Nephron progenitor cell (in vitro differentiated cells): ENCODE measurements around the gene TRMT44.

Experiments
- DNase-seq: peaks from one replicate; pipeline ENCODE4 v3.0.0; 2021
- H3K27ac Mint-ChIP-seq: 2 replicates; pipeline ENCODE4 v1.8.0; 2021; ENCODE audit warnings: mild to moderate bottlenecking, moderate library complexity, mixed read lengths
- H3K27me3 Mint-ChIP-seq: 2 replicates; pipeline ENCODE4 v1.8.0; 2021; ENCODE audit warnings: mild to moderate bottlenecking, low read depth, mixed read lengths; ENCODE audit not compliant: poor library complexity
- H3K36me3 Mint-ChIP-seq: 2 replicates; pipeline ENCODE4 v1.8.0; 2021; ENCODE audit warnings: low read depth, mixed read lengths
- H3K4me1 Mint-ChIP-seq: 2 replicates; pipeline ENCODE4 v1.8.0; 2021; ENCODE audit warnings: mixed read lengths
- H3K4me3 Mint-ChIP-seq: 2 replicates; pipeline ENCODE4 v1.8.0; 2021; ENCODE audit warnings: mild to moderate bottlenecking, moderate library complexity, mixed read lengths
- H3K9me3 Mint-ChIP-seq: 2 replicates; pipeline ENCODE4 v1.8.0; 2021; ENCODE audit warnings: mild to moderate bottlenecking, moderate library complexity, mixed read lengths
- CTCF ChIP-seq: fragments of 200-600 bp; sonication (generic); IDR thresholded peaks from 2 replicates; pipeline ENCODE4 v1.5.0; 2021; ENCODE audit warnings: antibody characterized with exemption

Gene TRMT44

GRCh38 chr4:8468746-8469535 lies 28.4 kb downstream of the TRMT44 start:
- H3K4me1 Mint-ChIP-seq: peaks cover 48% of the 10 kb centered on the region
- H3K27me3 Mint-ChIP-seq: no peaks in the 10 kb centered on the region
- H3K27ac Mint-ChIP-seq: no peak overlapping the region
- no peaks in the 10 kb centered on the region for H3K9me3 Mint-ChIP-seq
- DNase-seq: peak; percentile 85
- no peak overlapping the region for H3K4me3 Mint-ChIP-seq
- peaks cover 21% of the 10 kb centered on the region for H3K36me3 Mint-ChIP-seq
- TF ChIP-seq CTCF: peak; percentile 96

GRCh38 chr4:8469550-8469949 lies 29.0 kb downstream of the TRMT44 start:
- no peak for DNase-seq
- Mint-ChIP-seq H3K4me1 (peaks cover 54% of the 10 kb centered on the region), H3K4me3 (no peak overlapping the region), H3K27me3 (no peaks in the 10 kb centered on the region), H3K9me3 (no peaks in the 10 kb centered on the region), H3K27ac (no peak overlapping the region), H3K36me3 (peaks cover 21% of the 10 kb centered on the region)
- TF ChIP-seq CTCF: no peak

GRCh38 chr4:8470451-8471024 lies 30.0 kb downstream of the TRMT44 start:
- Mint-ChIP-seq H3K27ac (peak overlapping the region; percentile 60), H3K4me1 (peaks cover 58% of the 10 kb centered on the region), H3K9me3 (no peaks in the 10 kb centered on the region), H3K36me3 (peaks cover 16% of the 10 kb centered on the region), H3K27me3 (no peaks in the 10 kb centered on the region), H3K4me3 (no peak overlapping the region)
- DNase-seq: no peak
- no peak for TF ChIP-seq CTCF

GRCh38 chr4:8471211-8471875 lies 30.8 kb downstream of the TRMT44 start:
- Mint-ChIP-seq H3K27ac (peak overlapping the region; percentile 97), H3K4me1 (peaks cover 56% of the 10 kb centered on the region), H3K9me3 (no peaks in the 10 kb centered on the region), H3K36me3 (peaks cover 21% of the 10 kb centered on the region), H3K4me3 (no peak overlapping the region), H3K27me3 (no peaks in the 10 kb centered on the region)
- DNase-seq: no peak
- TF ChIP-seq CTCF: no peak

- Mint-ChIP-seq H3K27me3 (no peaks in the 10 kb centered on the region), H3K27ac (peak overlapping the region; percentile 97), H3K4me1 (peaks cover 56% of the 10 kb centered on the region), H3K36me3 (peaks cover 23% of the 10 kb centered on the region), H3K9me3 (no peaks in the 10 kb centered on the region), H3K4me3 (peak overlapping the region; percentile 61)
- TF ChIP-seq CTCF: no peak
- peak; percentile 13 for DNase-seq
These were observed 31.6 kb downstream of the TRMT44 start for GRCh38 chr4:8472158-8472688.
